ENCODE measurements around the gene GRAMD1A.

Gene GRAMD1A

GRCh38 chr19:35030257-35031071 is 30.3 kb downstream of the GRAMD1A start, which contains the start of gene SCN1B:
TSS of gene SCN1B (plus strand) at chr19:35030470. CDS start at chr19:35030821, 351 bp downstream.
- in situ Hi-C loops (cut with HindIII; ENCODE audit: low pct_unique_long_range_greater_than_20kb, low sequenced_read_pairs), result no loop called here
- DNase-seq (ENCODE audit: low read depth in 1 of 2, low spot score in 1 of 2), result peak; percentile 47 to 63
- TF ChIP-seq JUND (IDR thresholded peaks at IDR 0.05; ENCODE audit: low read depth), result no peak

GRCh38 chr19:35031072-35031881 is 31.2 kb downstream of the GRAMD1A start:
- no peak for TF ChIP-seq JUND (IDR thresholded peaks at IDR 0.05; ENCODE audit: low read depth)
- in situ Hi-C loops (cut with HindIII; ENCODE audit: low pct_unique_long_range_greater_than_20kb, low sequenced_read_pairs), result no loop called here
- peak; percentile 43 to 54 for DNase-seq (ENCODE audit: low read depth in 1 of 2, low spot score in 1 of 2)

DNA sequence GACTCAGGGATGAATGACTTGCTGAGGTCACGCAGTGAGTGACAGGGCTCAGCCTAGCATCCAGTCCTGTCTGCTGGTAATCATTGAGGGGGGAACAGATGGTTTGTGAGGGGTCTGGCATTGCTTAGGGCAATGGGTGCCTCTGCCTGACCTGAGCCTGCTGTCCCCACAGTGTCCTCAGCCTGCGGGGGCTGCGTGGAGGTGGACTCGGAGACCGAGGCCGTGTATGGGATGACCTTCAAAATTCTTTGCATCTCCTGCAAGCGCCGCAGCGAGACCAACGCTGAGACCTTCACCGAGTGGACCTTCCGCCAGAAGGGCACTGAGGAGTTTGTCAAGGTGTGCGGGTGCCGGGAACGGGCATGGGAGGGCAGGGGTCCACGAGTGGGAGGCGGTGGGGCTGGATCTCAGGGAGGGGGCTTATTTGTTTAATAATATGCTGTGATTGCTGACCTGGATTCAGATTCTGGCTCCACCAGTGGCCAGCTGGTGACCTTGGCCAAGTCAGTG is 32.3 kb downstream of the GRAMD1A start:
- no peak for TF ChIP-seq JUND (IDR thresholded peaks at IDR 0.05; ENCODE audit: low read depth)
- in situ Hi-C loops (cut with HindIII; ENCODE audit: low pct_unique_long_range_greater_than_20kb, low sequenced_read_pairs), result no loop called here
- DNase-seq (ENCODE audit: low read depth in 1 of 2, low spot score in 1 of 2), result no peak

GRCh38 chr19:35033067-35034004 is 33.2 kb downstream of the GRAMD1A start:
- DNase-seq (ENCODE audit: low read depth in 1 of 2, low spot score in 1 of 2), result no peak

DNA sequence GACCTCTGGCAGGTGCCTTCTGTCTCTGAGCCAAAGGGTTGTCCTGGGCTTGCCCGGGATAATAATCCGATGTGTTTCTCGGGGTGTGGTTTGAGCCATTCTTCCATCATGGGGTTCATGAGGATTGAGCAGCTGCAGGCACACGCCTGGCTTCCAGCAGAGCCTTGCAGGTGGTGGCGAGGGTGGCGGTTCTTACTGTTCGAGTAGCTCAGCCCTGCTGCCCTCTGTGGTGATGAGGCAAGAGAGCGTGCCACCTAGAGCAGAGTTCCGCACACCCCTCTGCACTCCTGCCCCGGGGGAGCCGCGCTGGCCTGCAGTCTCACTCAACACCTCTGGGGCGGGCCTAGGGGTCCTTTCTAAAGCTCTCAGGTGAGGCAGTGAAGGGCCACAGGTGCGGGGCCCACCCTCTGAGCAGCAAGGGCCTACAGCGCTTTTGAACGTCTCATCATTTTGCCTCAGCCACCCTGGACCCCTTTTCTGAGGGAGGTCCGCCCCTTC is 33.9 kb downstream of the GRAMD1A start:
- DNase-seq (ENCODE audit: low read depth in 1 of 2, low spot score in 1 of 2), result no peak
- in situ Hi-C loops (cut with HindIII; ENCODE audit: low pct_unique_long_range_greater_than_20kb, low sequenced_read_pairs), result no loop called here
- no peak for TF ChIP-seq JUND (IDR thresholded peaks at IDR 0.05; ENCODE audit: low read depth)

More at GRCh38 chr19:35033067-35034004, 33.2 kb downstream of the GRAMD1A start:
- in situ Hi-C loops (cut with HindIII; ENCODE audit: low pct_unique_long_range_greater_than_20kb, low sequenced_read_pairs), result no loop called here
- TF ChIP-seq JUND (IDR thresholded peaks at IDR 0.05; ENCODE audit: low read depth), result no peak

DNA sequence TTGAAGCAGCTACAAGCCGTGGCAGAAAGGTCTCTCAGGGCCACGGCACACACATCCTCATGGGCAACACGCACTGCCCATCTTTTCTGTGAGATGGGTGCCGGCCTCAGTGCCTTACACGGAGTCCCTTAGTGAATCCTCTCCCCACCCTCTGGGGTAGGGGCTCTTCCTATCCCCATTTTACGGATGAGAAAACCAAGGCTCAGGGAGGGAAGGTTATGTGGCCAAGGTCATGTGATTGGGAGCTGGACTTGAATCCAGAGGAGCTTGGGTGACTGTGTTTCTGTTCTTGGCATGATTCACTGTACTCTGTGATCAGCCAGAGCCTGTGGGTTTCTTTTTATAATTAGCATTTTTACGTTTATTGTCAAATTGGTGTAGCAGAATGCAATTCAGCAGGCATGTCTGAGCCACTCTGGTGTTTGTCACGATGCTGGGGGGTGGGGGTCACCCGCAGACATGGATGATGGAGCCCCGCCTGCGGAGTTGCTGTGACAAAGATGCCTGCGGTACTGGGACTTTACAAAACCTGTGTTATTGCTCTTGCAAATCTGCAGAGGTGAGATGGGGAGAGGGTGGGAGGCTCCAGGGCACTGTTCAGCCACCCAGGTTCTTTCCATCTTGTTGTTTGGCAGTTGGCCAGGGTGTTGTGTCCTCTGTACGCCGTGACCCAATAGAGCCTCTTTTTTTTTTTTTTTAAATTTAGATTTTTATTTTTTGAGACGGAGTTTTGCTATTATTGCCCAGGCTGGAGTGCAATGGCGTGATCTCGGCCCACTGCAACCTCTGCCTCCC is 34.7 kb downstream of the GRAMD1A start:
- TF ChIP-seq JUND (IDR thresholded peaks at IDR 0.05; ENCODE audit: low read depth), result no peak
- no peak for DNase-seq (ENCODE audit: low read depth in 1 of 2, low spot score in 1 of 2)
- in situ Hi-C loops (cut with HindIII; ENCODE audit: low pct_unique_long_range_greater_than_20kb, low sequenced_read_pairs), result no loop called here

GRCh38 chr19:35037716-35038622 is 37.8 kb downstream of the GRAMD1A start:
- in situ Hi-C loops (cut with HindIII; ENCODE audit: low pct_unique_long_range_greater_than_20kb, low sequenced_read_pairs), result no loop called here
- DNase-seq (ENCODE audit: low read depth in 1 of 2, low spot score in 1 of 2), result no peak
- no peak for TF ChIP-seq JUND (IDR thresholded peaks at IDR 0.05; ENCODE audit: low read depth)

DNA sequence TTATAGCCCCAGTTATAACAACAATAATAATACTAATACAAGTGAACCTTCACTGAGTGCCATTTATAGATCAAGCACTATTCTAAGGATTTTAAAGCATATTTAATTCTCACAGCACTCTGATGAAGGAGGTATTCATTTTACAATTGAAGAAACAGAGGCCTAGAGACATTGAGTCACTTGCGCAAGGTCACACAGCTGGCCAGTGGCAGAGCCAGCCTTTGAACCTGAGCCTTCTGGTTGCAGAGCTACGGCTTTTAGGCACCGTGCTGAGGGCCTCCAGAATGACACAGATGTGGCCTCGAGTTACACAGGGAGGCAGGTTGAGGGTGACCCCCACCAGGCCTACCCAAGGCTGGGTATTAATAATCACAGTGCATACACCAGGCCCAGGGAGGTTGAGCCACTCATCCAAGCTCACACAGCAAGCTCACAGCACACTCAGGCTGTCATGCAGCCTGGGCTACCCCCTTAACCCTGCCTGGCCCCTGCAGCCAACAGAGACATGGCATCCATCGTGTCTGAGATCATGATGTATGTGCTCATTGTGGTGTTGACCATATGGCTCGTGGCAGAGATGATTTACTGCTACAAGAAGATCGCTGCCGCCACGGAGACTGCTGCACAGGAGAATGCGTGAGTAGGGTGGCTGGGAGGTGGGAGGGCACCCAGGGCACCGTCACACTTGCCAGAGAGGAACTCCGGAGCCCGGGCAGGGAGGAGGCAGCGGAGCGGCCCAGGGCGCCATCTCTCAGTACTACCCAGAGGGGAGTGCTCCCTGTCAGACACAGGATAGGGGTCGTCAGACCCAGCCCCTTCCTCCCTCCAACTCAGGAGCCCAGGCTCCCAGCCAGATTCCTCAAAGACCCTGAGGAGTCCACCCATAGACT is 38.7 kb downstream of the GRAMD1A start:
- in situ Hi-C loops (cut with HindIII; ENCODE audit: low pct_unique_long_range_greater_than_20kb, low sequenced_read_pairs), result no loop called here
- DNase-seq (ENCODE audit: low read depth in 1 of 2, low spot score in 1 of 2), result no peak

More for the DNA sequence above, 38.7 kb downstream of the GRAMD1A start:
- TF ChIP-seq JUND (IDR thresholded peaks at IDR 0.05; ENCODE audit: low read depth), result no peak
